ENCODE data around the gene GTF3C5.

GTF3C5 gene

GRCh38 chr9:133104718-133105460 lies 74.1 kb downstream of the GTF3C5 start:
- no peak overlapping the region for H3K27ac ChIP-seq
- no peak for TF ChIP-seq CTCF (conservative IDR thresholded peaks at IDR 0.05)

GRCh38 chr9:133105461-133105770 lies 74.6 kb downstream of the GTF3C5 start:
- TF ChIP-seq CTCF (conservative IDR thresholded peaks at IDR 0.05): no peak
- no peak overlapping the region for H3K27ac ChIP-seq

GRCh38 chr9:133106511-133107244 lies 75.9 kb downstream of the GTF3C5 start:
- no peak overlapping the region for H3K27ac ChIP-seq
- no peak for TF ChIP-seq CTCF (conservative IDR thresholded peaks at IDR 0.05)

- TF ChIP-seq CTCF (conservative IDR thresholded peaks at IDR 0.05): no peak
- no peak overlapping the region for H3K27ac ChIP-seq
Measured at GRCh38 chr9:133107245-133107722, 76.5 kb downstream of the GTF3C5 start.
